A204.1 (cell line): ENCODE measurements around the gene HS6ST1.
"Not testable (repeated sequence)": the region's sequence is repeated elsewhere in the genome, so short reads cannot be mapped to it uniquely, and the experiment has no call there.

Experiments
- FAIRE-seq: peaks from 2 replicates; lab custom pipeline; 2012; peaks lifted over from hg19 to GRCh38; lab: Jason Lieb, UNC

Gene HS6ST1

DNA sequence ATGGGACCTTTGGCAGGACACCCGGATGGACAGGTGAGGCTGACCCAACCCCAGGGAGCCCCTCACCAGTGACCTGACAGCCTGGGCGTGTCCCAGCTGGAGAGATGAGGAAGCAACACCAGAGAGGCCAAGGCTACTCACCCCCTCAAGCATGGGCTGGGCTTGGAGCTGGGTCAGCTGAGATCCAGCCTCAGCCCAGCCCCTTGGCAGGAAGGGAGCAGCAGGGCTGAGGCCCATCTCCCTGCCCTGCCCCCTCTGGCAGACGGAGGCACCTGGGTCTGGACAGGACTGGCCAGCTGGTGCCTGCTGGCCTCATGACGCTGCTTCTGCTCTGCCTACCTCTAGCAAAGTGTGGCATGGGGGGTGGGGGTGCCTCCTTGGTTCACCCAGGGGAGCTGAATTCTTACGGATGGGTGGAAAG lies 37.8 kb downstream of the HS6ST1 start:
- no peak for FAIRE-seq

DNA sequence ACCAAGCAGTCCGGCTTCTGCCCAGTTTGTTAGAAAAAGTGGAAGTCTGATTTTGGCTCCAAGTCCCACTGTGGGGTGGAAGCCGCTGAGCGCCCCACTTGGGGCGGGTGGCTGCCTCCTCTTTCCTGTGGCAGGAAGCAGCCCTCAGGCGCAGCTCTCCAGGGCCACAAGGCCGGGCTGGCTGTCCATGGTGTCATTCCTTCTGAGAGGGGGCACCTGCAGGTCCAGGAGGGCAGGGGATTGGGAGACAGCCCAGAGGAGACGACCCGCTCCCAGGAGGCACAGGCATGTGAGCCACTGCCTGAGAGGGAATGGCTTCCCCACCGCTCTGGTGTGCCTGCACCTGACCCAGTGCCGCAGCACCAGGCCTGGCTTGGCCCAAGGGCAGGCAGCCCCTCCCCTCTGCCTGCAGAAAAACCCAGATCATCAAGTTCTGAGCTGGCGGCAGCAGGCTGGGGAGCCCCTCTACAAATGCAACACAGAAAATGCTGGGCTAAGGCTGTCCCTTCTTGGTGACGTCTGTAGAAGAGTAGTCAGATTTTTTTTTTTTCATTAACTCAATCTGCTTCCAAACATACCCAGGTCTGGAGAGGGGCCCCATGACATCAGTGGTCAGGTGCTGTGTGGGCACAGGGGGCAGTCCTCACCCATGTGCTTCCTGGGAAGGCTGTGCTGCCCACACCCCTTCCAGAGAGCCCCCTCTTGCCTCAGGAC lies 38.4 kb downstream of the HS6ST1 start:
- FAIRE-seq, result no peak

GRCh38 chr2:128279786-128280157 lies 38.9 kb downstream of the HS6ST1 start:
- no peak for FAIRE-seq

GRCh38 chr2:128279009-128279408 lies 39.7 kb downstream of the HS6ST1 start:
- FAIRE-seq, result no peak

- no peak for FAIRE-seq
Measured at GRCh38 chr2:128277961-128278681, 40.5 kb downstream of the HS6ST1 start.

DNA sequence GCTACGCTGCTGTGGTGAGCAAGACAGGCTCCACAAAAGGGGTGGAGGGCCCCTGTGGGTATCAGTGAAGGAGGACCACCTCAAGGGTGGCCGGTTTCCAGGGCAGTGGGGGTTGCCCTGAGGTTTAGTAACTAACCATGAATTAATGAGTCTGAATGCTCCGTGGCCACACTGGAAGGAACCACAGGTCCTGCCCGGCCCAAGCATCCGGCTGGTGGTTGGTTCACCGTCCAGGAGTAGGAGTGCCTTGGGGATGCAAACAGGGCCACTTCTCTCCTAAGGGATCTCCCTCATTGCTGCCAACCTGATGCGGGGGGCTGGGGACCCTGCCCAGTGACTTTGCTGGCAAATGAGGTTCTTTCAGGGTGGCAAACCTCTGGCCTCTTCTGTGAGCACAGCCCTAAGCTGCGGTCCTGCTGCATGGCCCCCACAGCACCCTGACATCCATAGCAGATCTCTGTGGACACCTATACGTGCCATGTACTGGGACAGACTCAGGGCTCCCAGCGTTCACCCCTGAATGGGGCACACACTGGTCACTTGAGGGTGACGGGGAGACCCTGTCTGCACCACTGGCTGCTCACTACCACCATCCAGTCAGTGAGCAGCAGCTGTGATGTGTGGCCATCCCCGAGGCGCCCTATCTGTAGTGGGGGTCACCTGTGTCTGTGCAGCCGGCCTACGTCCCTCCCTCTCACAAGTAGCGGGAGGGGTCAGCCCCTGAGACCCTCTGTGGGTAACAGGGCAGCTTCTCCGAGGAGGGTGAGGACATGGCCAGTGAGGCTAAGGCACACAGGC lies 41.6 kb downstream of the HS6ST1 start:
- no peak for FAIRE-seq

- FAIRE-seq, result no peak
Measured at GRCh38 chr2:128275498-128276045, 43.1 kb downstream of the HS6ST1 start.

DNA sequence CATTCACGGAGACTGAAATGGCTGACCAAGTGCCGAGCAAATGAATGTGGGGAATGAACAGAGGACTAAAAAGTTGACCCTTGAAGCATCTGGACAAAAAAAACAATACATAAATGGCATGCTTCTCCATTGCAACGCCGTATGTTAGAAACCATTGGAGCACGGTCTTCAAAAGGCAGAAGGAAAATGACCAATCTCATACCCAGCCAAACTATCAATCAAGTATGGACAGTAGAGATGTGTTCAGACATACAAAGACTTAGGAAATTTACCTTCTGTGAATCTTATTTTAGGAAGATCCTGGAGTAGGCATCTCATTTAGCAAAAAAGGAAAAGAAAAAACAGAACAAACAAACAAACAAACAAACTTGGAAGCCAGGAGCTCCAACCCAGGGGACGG lies 44.5 kb downstream of the HS6ST1 start:
- FAIRE-seq, result no peak

DNA sequence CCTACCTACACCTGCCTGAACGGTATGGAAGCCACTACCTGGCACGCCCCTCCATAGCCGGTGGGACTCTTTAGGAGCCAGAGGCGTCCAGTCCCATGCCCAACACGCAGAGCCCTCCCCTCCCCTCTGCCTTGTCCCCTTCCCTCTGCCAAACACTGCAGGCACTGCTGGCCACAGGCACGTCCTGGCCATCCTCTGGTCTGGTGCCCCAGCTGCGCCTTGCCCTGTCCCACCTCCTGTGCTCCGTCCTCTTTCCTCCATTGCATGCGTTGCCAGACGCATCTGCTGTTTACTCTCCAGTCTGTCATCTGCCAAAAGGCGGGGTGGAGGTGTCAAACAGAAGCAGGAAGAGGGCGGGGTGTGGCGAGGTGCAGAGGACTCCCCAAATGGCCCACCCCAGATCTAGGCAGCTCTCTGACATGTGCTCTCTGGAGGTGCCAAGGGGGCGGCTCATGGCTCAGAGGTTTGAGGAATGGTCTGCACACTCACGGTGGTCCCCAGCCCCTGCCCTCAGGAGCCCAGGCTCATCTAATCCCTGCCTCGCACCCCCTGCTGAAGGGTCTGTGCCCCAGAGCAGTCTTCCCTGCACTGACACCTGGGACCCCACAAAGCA lies 45.1 kb downstream of the HS6ST1 start:
- FAIRE-seq, result no peak

- FAIRE-seq, result no peak
Measured at GRCh38 chr2:128272601-128273468, 45.8 kb downstream of the HS6ST1 start.

GRCh38 chr2:128271911-128272600 lies 46.6 kb downstream of the HS6ST1 start:
- FAIRE-seq, result no peak

DNA sequence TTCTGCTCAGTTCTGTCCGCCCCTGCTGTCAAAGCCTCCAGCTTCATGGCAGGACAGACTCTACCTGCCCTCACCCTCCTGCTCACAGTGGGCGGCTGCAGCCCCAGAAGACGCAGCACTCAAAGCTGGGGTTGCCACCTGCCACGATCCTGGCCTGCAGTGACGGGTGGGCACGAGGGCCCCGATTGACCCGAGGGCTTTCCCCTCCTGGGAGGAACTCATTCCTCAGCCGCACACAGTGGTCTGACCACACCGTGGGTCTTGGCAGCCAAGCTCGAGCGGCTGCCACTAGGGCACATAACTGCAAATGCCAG lies 47.1 kb downstream of the HS6ST1 start:
- no peak for FAIRE-seq

DNA sequence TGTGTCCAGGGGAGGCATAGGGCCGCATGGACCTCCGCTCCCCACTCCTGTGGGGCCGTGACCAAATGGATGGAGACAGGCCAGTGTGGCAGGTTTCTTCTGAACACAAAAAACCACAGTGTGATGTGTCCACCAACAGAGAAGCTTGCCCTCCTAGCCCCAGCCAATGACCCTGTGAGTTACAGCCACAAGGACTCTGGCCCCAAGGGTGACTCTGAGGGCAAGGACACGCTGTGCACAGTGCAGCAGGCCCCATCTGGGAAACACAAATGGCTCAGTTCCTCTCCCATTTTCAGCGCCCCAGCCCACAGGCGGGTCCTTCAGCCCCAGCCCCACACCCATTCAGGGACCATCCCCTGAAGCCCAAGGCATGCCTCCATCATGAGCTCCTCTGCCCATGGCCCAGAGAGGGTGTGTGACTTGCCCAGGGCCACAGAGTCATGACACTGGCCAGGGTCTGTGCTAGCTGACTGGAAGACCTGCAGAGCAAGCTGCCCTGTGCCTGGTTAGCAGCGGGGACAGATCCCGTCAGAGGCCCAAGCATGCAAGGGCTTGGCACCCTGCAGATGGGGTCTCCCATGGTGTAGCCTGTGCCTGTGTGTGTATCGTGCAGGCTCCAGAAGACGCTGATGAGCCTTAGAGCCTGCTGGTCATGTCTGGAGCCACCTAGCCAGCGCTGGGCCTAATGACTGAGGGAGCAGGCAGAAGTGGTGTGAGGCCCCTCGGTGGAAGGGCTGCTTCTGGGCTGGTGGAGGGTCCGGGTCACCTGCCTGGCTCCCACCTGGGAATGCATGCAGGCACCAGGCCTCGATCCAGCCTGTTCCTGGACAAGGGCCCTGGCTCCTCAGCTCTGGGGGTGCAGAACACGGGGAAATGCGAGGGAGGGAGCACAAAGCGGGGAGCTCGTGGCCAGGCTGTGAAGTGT lies 47.7 kb downstream of the HS6ST1 start:
- FAIRE-seq, result no peak

- no peak for FAIRE-seq
Measured at GRCh38 chr2:128269990-128270671, 48.5 kb downstream of the HS6ST1 start.

GRCh38 chr2:128269063-128269989 lies 49.3 kb downstream of the HS6ST1 start:
- no peak for FAIRE-seq

DNA sequence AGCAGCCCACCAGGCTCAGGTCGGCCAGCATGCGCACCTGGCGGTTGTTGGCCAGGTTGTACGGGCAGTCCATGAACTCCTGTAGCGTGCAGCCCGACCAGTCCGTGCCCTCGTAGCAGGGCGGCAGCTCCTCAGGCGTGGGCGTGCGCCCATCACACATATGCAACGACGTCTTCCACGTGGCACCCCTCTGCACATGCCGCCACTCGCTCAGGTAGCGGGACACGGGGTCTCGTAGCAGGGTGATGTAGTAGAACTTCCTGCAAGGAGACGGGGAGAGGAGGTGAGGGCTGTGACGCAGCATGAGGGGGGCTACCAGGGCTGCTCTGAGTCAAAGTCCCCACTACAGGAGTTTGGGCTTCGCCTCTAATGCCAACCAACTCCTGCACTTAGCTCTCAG lies 50.1 kb downstream of the HS6ST1 start:
- not testable (repeated sequence) for FAIRE-seq

- not testable (repeated sequence) for FAIRE-seq
Measured at GRCh38 chr2:128268145-128268544, 50.5 kb downstream of the HS6ST1 start.

DNA sequence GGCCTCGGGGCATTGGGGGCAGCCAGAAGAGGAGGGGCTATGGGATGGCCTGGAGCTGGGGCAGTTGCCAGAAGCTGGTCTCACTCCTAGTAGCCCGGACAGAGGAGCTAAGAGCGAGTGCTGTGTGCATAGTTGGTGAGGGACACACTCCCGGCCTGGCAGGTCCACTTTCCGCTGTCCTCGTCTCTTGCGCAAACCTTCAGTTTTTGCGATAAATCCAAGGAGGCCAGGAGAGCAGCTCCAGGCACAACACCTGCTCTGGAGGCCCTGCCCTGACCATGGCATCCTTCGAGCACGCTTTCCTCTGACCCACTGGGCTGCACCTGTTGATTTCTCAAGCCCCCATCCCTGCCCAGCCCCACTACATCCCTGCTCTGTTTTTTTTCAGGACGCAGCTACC lies 51.0 kb downstream of the HS6ST1 start:
- FAIRE-seq, result not testable (repeated sequence)
